ENCODE measurements around the gene PLOD1. TPM values are rescaled to one million over a fixed set of nuclear protein-coding genes. Genes with fewer than 3 reads are reported as not detected.

PLOD1 gene
- total RNA-seq, 1 donor from 2014 or later = 54.8 TPM

DNA sequence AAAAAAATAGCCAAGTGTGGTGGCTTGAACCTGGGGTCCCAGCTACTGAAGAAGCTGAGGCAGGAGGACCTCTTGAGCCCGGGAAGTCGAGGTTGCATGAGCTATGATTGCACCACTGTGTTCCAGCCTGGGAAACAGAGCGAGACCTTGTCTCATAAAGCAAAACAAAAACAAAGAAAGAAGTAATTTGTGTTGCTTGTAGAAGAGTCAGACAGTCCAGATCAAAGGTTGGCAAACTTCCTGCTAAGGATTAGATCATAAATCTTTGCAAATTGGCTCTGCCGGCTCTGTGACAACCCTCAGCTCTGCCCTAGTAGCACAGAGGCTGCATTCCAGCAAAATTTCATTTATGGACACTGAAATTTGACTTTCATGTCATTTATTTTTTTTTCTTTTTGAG is 26.7 kb downstream of the PLOD1 start:
- Histone ChIP-seq H3K4me3 (ENCODE audit: low read depth, low read length) (no peak overlapping the region), H3K36me3 (ENCODE audit: control insufficient read depth, insufficient read depth, low read length) (peaks cover 31% of the 10 kb centered on the region), H3K27me3 (ENCODE audit: control insufficient read depth, insufficient read depth, low read length) (no peaks in the 10 kb centered on the region)
- TF ChIP-seq, protein P1, sequence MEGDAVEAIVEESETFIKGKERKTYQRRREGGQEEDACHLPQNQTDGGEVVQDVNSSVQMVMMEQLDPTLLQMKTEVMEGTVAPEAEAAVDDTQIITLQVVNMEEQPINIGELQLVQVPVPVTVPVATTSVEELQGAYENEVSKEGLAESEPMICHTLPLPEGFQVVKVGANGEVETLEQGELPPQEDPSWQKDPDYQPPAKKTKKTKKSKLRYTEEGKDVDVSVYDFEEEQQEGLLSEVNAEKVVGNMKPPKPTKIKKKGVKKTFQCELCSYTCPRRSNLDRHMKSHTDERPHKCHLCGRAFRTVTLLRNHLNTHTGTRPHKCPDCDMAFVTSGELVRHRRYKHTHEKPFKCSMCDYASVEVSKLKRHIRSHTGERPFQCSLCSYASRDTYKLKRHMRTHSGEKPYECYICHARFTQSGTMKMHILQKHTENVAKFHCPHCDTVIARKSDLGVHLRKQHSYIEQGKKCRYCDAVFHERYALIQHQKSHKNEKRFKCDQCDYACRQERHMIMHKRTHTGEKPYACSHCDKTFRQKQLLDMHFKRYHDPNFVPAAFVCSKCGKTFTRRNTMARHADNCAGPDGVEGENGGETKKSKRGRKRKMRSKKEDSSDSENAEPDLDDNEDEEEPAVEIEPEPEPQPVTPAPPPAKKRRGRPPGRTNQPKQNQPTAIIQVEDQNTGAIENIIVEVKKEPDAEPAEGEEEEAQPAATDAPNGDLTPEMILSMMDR (IDR thresholded peaks at IDR 0.05; ENCODE audit: insufficient read depth, low read length, severe bottlenecking) = no peak
- DNase-seq (ENCODE audit: low read depth) (no peak), FAIRE-seq (no peak)

GRCh38 chr1:11963622-11964021 is 29.1 kb downstream of the PLOD1 start:
- DNase-seq (ENCODE audit: low read depth) = no peak
- no peaks in the 10 kb centered on the region for H3K27me3 ChIP-seq (ENCODE audit: control insufficient read depth, insufficient read depth, low read length)
- H3K36me3 ChIP-seq (ENCODE audit: control insufficient read depth, insufficient read depth, low read length) = peaks cover 19% of the 10 kb centered on the region
- TF ChIP-seq, protein P1 (IDR thresholded peaks at IDR 0.05; ENCODE audit: insufficient read depth, low read length, severe bottlenecking) = no peak
- no peak overlapping the region for H3K4me3 ChIP-seq (ENCODE audit: low read depth, low read length)
- no peak for FAIRE-seq

DNA sequence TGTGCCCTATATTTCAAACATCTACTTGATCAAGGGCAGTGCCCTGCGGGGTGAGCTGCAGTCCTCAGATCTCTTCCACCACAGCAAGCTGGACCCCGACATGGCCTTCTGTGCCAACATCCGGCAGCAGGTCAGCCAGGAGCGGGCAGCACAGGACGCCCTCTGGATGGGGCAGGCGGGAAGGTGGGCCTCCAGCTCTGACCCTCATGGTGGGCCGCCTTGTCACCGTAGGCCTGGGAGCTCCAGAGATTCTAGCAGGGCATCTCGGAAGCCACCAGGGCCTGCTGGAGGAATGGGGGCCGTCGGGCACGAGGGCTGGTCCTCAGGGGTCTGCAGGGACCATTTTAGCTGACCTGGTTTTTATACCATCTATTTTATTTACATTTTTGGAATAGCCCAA is 30.1 kb downstream of the PLOD1 start:
- no peak for FAIRE-seq
- Histone ChIP-seq H3K36me3 (ENCODE audit: control insufficient read depth, insufficient read depth, low read length) (peaks cover 21% of the 10 kb centered on the region), H3K27me3 (ENCODE audit: control insufficient read depth, insufficient read depth, low read length) (no peaks in the 10 kb centered on the region), H3K4me3 (ENCODE audit: low read depth, low read length) (no peak overlapping the region)
- no peak for DNase-seq (ENCODE audit: low read depth)
- TF ChIP-seq, protein P1 (IDR thresholded peaks at IDR 0.05; ENCODE audit: insufficient read depth, low read length, severe bottlenecking) = no peak

GRCh38 chr1:11967028-11967547 is 32.6 kb downstream of the PLOD1 start:
- DNase-seq (ENCODE audit: low read depth) (peak; percentile 77), FAIRE-seq (no peak)
- Histone ChIP-seq H3K4me3 (ENCODE audit: low read depth, low read length) (no peak overlapping the region), H3K27me3 (ENCODE audit: control insufficient read depth, insufficient read depth, low read length) (no peaks in the 10 kb centered on the region), H3K36me3 (ENCODE audit: control insufficient read depth, insufficient read depth, low read length) (peaks cover 17% of the 10 kb centered on the region)
- TF ChIP-seq, protein P1 (IDR thresholded peaks at IDR 0.05; ENCODE audit: insufficient read depth, low read length, severe bottlenecking) = peak; percentile 91

DNA sequence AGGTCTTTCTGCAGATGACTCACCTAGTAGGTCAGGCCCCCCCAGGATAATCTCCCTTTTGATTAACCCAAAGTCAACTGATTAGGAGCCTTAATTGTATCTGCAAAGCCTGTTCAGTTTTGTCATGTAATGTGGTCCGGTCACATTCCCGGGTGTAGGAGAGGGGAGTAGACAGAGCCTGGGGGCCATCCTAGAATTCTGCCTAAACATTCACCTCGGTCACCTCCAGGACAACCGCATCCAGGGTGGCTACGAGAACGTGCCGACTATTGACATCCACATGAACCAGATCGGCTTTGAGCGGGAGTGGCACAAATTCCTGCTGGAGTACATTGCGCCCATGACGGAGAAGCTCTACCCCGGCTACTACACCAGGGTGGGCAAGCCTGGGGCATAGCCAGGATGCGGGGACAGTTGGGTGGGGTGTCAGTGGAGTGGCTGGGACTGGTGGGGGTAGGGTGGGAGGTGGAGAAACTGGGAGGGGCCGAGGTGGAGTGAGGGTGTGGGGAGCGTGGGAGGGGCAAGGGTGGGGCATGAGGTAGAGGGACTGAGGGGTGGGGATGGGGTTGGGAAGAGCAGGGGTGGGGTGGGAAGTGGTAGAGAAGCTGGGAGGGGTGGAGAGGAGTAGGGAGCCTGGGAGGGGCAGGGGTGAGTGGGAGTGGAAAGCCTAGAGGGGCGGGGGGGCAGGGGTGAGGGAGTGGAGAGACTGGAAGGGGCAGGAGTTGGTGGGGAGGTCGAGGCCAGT is 36.1 kb downstream of the PLOD1 start:
- no peak for FAIRE-seq
- TF ChIP-seq, protein P1 (IDR thresholded peaks at IDR 0.05; ENCODE audit: insufficient read depth, low read length, severe bottlenecking) = no peak
- DNase-seq (ENCODE audit: low read depth) = no peak
- Histone ChIP-seq H3K27me3 (ENCODE audit: control insufficient read depth, insufficient read depth, low read length) (no peaks in the 10 kb centered on the region), H3K4me3 (ENCODE audit: low read depth, low read length) (no peak overlapping the region), H3K36me3 (ENCODE audit: control insufficient read depth, insufficient read depth, low read length) (peaks cover 18% of the 10 kb centered on the region)
